CD4-positive, alpha-beta T cell (primary cell): ENCODE results near the gene SLC46A1. TPM values are rescaled to one million over a fixed set of nuclear protein-coding genes. Genes with fewer than 3 reads are reported as not detected.

Experiments used
- ATAC-seq: fragments of 200-7000 bp; cut with Tn5 transposase; one replicate; pipeline ENCODE4 v1.10.0; 2022; ENCODE audit warnings: mild to moderate bottlenecking; ENCODE audit not compliant: poor library complexity
- CTCF ChIA-PET: fragments of 350-600 bp; sonication (Branson Sonifier 250); formaldehyde crosslinking; loops from one replicate; lab custom pipeline; 2021; ENCODE audit warnings: antibody characterized with exemption, inconsistent platforms; lab: Charles Lee
- POLR2A ChIA-PET: fragments of 350-600 bp; sonication (Branson Sonifier 250); formaldehyde crosslinking; loops from one replicate; lab custom pipeline; 2021; ENCODE audit warnings: antibody characterized with exemption, inconsistent platforms; lab: Charles Lee
- DNase-seq, 14 experiments: peaks; one replicate each; pipeline ENCODE4 v3.0.0-alpha.2; 2013 to 2020; ENCODE audit warnings: mixed read lengths in 2 of 14
- H3K27ac ChIP-seq, 2 donors: one replicate each; pipeline versions ENCODE4 v1.5.1 to v1.7.0; 2013; ENCODE audit warnings: low read length in 2 of 2, low read depth in 1 of 2, mild to moderate bottlenecking in 1 of 2
- H3K27me3 ChIP-seq, 2 experiments: 1 replicate in 1 of 2; 2 replicates in 1 of 2; pipeline versions ENCODE4 v1.6.1 to v1.7.0; 2013; ENCODE audit warnings: low read length in 2 of 2, control low read depth in 1 of 2, mild to moderate bottlenecking in 1 of 2, moderate library complexity in 1 of 2; ENCODE audit not compliant: insufficient read depth in 2 of 2, control insufficient read depth in 1 of 2
- H3K36me3 ChIP-seq: one replicate; pipeline ENCODE4 v1.6.1; 2013; ENCODE audit warnings: low read length, control low read depth; ENCODE audit not compliant: insufficient read depth
- H3K4me1 ChIP-seq: one replicate; pipeline ENCODE4 v1.6.1; 2013; ENCODE audit warnings: low read length, control low read depth; ENCODE audit not compliant: insufficient read depth
- H3K4me3 ChIP-seq: one replicate; pipeline ENCODE4 v1.5.1; 2013; ENCODE audit warnings: mild to moderate bottlenecking, low read length, moderate library complexity
- H3K9me3 ChIP-seq, 2 experiments: 1 replicate in 1 of 2; 2 replicates in 1 of 2; pipeline versions ENCODE4 v1.6.1 to v1.7.0; 2013; ENCODE audit warnings: low read length in 2 of 2, mild to moderate bottlenecking in 2 of 2, control low read depth in 1 of 2, moderate library complexity in 1 of 2; ENCODE audit not compliant: control insufficient read depth in 1 of 2, insufficient read depth in 1 of 2
- H3K27ac Mint-ChIP-seq: one replicate; pipeline ENCODE4 v1.8.0; 2020; ENCODE audit warnings: mixed read lengths
- H3K27me3 Mint-ChIP-seq: one replicate; pipeline ENCODE4 v1.8.0; 2021; ENCODE audit warnings: mixed read lengths
- H3K36me3 Mint-ChIP-seq: one replicate; pipeline ENCODE4 v1.8.0; 2021; ENCODE audit warnings: low read depth, mixed read lengths
- H3K4me1 Mint-ChIP-seq: one replicate; pipeline ENCODE4 v1.8.0; 2021; ENCODE audit warnings: low read depth, mixed read lengths
- H3K4me3 Mint-ChIP-seq: one replicate; pipeline ENCODE4 v1.8.0; 2020; ENCODE audit warnings: mild to moderate bottlenecking, mixed read lengths
- H3K9me3 Mint-ChIP-seq: one replicate; pipeline ENCODE4 v1.8.0; 2020; ENCODE audit warnings: mixed read lengths
- intact Hi-C, 2 experiments: fragments of 100-400 bp; cut with DNase I in 1 of 2; cut with micrococcal nuclease in 1 of 2; formaldehyde crosslinking; loops; one replicate each; pipeline versions ENCODE4 v1.15.1 to v1.9.0; 2023 to 2025; cut with DNase I, micrococcal nuclease
- total RNA-seq, 174 experiments: library from RNA in 2 of 174; stranded (reverse) in 2 of 174; gene quantifications; one replicate each; pipeline ENCODE4 v1.2.3 and lab custom pipeline; 2021 to 2026
- TF ChIP-seq, protein P1 (sequence below): fragments of 200-600 bp; IDR thresholded peaks from one replicate; pipeline ENCODE4 v1.8.0; 2022; ENCODE audit warnings: antibody characterized with exemption, mild to moderate bottlenecking

SLC46A1 gene
- total RNA-seq, 2 experiments from 2014 or later: 0.44 to 0.45 TPM

DNA sequence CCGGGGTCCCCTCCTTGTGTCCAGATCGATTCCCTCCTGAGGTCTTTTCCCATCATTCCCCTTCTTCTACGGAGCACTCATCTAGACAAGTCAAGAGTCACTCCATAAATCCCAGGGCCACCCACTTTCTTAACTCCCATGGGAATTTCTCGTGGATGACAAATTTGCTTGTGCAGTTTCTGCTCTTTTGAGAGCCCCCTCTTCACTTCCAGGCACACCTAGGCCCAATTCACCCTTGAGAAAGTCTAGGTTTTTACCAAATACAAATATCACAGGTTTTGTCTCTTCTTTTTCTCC lies 48.2 kb downstream of the SLC46A1 start:
- DNase-seq (no peak), ATAC-seq (no peak)
- peaks cover 25% of the 10 kb centered on the region for H3K4me1 ChIP-seq
- H3K9me3 Mint-ChIP-seq: no peaks in the 10 kb centered on the region
- ChIA-PET POLR2A (interaction anchor here (0.6 to 5.8 kb wide), 17 partner anchors 9 to 1064 kb away, joined by 3 to 118 read pairs (median 5); partner anchors contain the start of genes IFT20, PHF12, PIGS and RPL23A), CTCF (interaction anchor here (1.0 to 1.9 kb wide), 6 partner anchors 22 to 106 kb away, joined by 3 to 10 read pairs (median 6); partner anchors contain the start of genes IFT20 and TNFAIP1)
- H3K27ac Mint-ChIP-seq: peak overlapping the region; percentile 92
- peaks cover 35% of the 10 kb centered on the region for H3K4me1 Mint-ChIP-seq
- TF ChIP-seq, protein P1, sequence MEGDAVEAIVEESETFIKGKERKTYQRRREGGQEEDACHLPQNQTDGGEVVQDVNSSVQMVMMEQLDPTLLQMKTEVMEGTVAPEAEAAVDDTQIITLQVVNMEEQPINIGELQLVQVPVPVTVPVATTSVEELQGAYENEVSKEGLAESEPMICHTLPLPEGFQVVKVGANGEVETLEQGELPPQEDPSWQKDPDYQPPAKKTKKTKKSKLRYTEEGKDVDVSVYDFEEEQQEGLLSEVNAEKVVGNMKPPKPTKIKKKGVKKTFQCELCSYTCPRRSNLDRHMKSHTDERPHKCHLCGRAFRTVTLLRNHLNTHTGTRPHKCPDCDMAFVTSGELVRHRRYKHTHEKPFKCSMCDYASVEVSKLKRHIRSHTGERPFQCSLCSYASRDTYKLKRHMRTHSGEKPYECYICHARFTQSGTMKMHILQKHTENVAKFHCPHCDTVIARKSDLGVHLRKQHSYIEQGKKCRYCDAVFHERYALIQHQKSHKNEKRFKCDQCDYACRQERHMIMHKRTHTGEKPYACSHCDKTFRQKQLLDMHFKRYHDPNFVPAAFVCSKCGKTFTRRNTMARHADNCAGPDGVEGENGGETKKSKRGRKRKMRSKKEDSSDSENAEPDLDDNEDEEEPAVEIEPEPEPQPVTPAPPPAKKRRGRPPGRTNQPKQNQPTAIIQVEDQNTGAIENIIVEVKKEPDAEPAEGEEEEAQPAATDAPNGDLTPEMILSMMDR: no peak
- peak overlapping the region; percentile 97 for H3K4me3 Mint-ChIP-seq
- no peaks in the 10 kb centered on the region for H3K9me3 ChIP-seq
- peaks cover 58% of the 10 kb centered on the region for H3K36me3 ChIP-seq
- peak overlapping the region; percentile 75 for H3K4me3 ChIP-seq
- peak overlapping the region; percentile 80 to 83 for H3K27ac ChIP-seq
- H3K36me3 Mint-ChIP-seq: peaks cover 74% of the 10 kb centered on the region
- H3K27me3 Mint-ChIP-seq: no peaks in the 10 kb centered on the region
- H3K27me3 ChIP-seq: no peaks in the 10 kb centered on the region
- intact Hi-C loops: loop anchor here (1.0 to 10.0 kb wide), 7 partner anchors 15 to 594 kb away; partner anchors contain the start of genes IFT20 (in 1 of the 2), NLK (in 1 of the 2), PHF12 (in 1 of the 2) and PROCA1 (in 1 of the 2)

GRCh38 chr17:28357061-28357900 lies 48.7 kb downstream of the SLC46A1 start, which contains the start of gene POLDIP2:
Gene POLDIP2, minus strand, starts transcription at chr17:28357527. Its CDS starts 79 bp downstream, at chr17:28357448.
- Histone ChIP-seq H3K9me3 (no peaks in the 10 kb centered on the region), H3K27ac (peak within 1 kb of the TSS; percentile 80 to 83), H3K4me3 (peak within 1 kb of the TSS; percentile 75), H3K36me3 (peaks cover 55% of the 10 kb centered on the region), H3K27me3 (no peaks in the 10 kb centered on the region), H3K4me1 (peaks cover 25% of the 10 kb centered on the region)
- POLR2A ChIA-PET: interaction anchor here (0.6 to 5.8 kb wide), 21 partner anchors 9 to 1063 kb away, joined by 3 to 118 read pairs (median 5); partner anchors contain the start of genes IFT20, PHF12, PIGS and RPL23A
- H3K9me3 Mint-ChIP-seq: no peaks in the 10 kb centered on the region
- intact Hi-C loops: loop anchor here (1.0 to 10.0 kb wide), 6 partner anchors 21 to 595 kb away; partner anchors contain the start of genes IFT20 (in 1 of the 2), NLK (in 1 of the 2), PHF12 (in 1 of the 2) and PROCA1 (in 1 of the 2)
- TF ChIP-seq, protein P1: no peak
- CTCF ChIA-PET: interaction anchor here (1.0 to 1.9 kb wide), 3 partner anchors 22 to 59 kb away, joined by 3 to 10 read pairs (median 5); partner anchors contain the start of genes IFT20 and TNFAIP1
- peak within 1 kb of the TSS; percentile 92 for H3K27ac Mint-ChIP-seq
- ATAC-seq: peak; percentile 98
- H3K27me3 Mint-ChIP-seq: no peaks in the 10 kb centered on the region
- DNase-seq: peak; percentile 91 to 97 (median 95)
- H3K4me1 Mint-ChIP-seq: peaks cover 35% of the 10 kb centered on the region
- peak within 1 kb of the TSS; percentile 97 for H3K4me3 Mint-ChIP-seq
- peaks cover 75% of the 10 kb centered on the region for H3K36me3 Mint-ChIP-seq

DNA sequence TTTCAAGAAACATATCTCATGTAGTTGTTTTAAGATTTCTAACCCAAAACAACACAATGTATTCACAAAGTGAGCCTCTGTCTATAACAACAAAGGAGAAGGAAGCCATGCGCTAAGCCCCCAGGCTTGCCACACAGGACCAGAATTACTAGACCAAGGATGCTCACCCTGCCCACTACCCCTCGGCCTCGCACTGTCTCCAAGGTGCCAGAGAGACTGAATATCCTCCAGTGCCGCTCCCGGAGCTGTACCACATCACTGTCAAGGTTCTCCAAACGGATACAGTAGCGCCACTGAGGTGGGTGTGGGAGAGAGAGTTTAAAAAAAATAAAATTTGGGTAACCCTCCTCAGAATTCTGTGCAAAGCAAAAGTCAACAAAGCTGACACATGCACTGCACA lies 55.7 kb downstream of the SLC46A1 start:
- Histone ChIP-seq H3K9me3 (no peaks in the 10 kb centered on the region), H3K27ac (no peak overlapping the region), H3K36me3 (peaks cover 91% of the 10 kb centered on the region), H3K4me3 (no peak overlapping the region), H3K27me3 (no peaks in the 10 kb centered on the region), H3K4me1 (no peaks in the 10 kb centered on the region)
- peaks cover 87% of the 10 kb centered on the region for H3K36me3 Mint-ChIP-seq
- TF ChIP-seq, protein P1: no peak
- intact Hi-C loops: loop anchor here in 1 of 2 experiments (10.0 kb wide), 1 partner anchor 365 kb away; the partner anchor contains the start of genes PROCA1, RAB34 and RPL23A
- H3K4me3 Mint-ChIP-seq: no peak overlapping the region
- H3K4me1 Mint-ChIP-seq: no peaks in the 10 kb centered on the region
- ChIA-PET POLR2A (no interaction called here), CTCF (no interaction called here)
- H3K27ac Mint-ChIP-seq: no peak overlapping the region
- ATAC-seq (no peak), DNase-seq (no peak)
- H3K9me3 Mint-ChIP-seq: no peaks in the 10 kb centered on the region
- no peaks in the 10 kb centered on the region for H3K27me3 Mint-ChIP-seq
